NCI-H1048 (cell line): ENCODE results near the gene NT5C.
"Not testable (repeated sequence)": the region's sequence is repeated elsewhere in the genome, so short reads cannot be mapped to it uniquely, and the experiment has no call there.

ENCODE experiments used
- DNase-seq: peaks from one replicate; lab custom pipeline; 2025; lab: John Stamatoyannopoulos, UW

The NT5C gene

GRCh38 chr17:75131278-75132017 is at the start of gene NT5C:
Gene NT5C (minus strand): TSS chr17:75131742. CDS start chr17:75131707, 35 bp downstream.
- DNase-seq = peak; percentile 63

- no peak for DNase-seq
Measured at GRCh38 chr17:75181110-75181509, 49.6 kb upstream of the NT5C start.

GRCh38 chr17:75178453-75178852 is 46.9 kb upstream of the NT5C start:
- DNase-seq = no peak

GRCh38 chr17:75176625-75177024 is 45.1 kb upstream of the NT5C start:
- no peak for DNase-seq

- no peak for DNase-seq
Measured at GRCh38 chr17:75174996-75175395, 43.5 kb upstream of the NT5C start.

GRCh38 chr17:75173526-75173925 is 42.0 kb upstream of the NT5C start:
- no peak for DNase-seq

- no peak for DNase-seq
Measured at GRCh38 chr17:75168998-75169397, 37.5 kb upstream of the NT5C start.

GRCh38 chr17:75164606-75165005 is 33.1 kb upstream of the NT5C start:
- DNase-seq = not testable (repeated sequence)

GRCh38 chr17:75163074-75163473 is 31.5 kb upstream of the NT5C start:
- no peak for DNase-seq

GRCh38 chr17:75160211-75160610 is 28.7 kb upstream of the NT5C start:
- no peak for DNase-seq

GRCh38 chr17:75159196-75160031 is 27.9 kb upstream of the NT5C start:
- no peak for DNase-seq

- DNase-seq = not testable (repeated sequence)
Measured at GRCh38 chr17:75158480-75158879, 26.9 kb upstream of the NT5C start.

GRCh38 chr17:75155191-75155601 is 23.7 kb upstream of the NT5C start:
- DNase-seq = no peak

GRCh38 chr17:75154195-75155106 is 22.9 kb upstream of the NT5C start, which contains the start of gene JPT1:
Gene JPT1 (minus strand): TSS chr17:75154512. CDS start chr17:75154397, 115 bp downstream.
- peak; percentile 99 for DNase-seq

GRCh38 chr17:75153780-75154194 is 22.2 kb upstream of the NT5C start:
- no peak for DNase-seq

- no peak for DNase-seq
Measured at GRCh38 chr17:75152922-75153779, 21.6 kb upstream of the NT5C start.

- no peak for DNase-seq
Measured at GRCh38 chr17:75152523-75152921, 21.0 kb upstream of the NT5C start.

GRCh38 chr17:75151930-75152329 is 20.4 kb upstream of the NT5C start:
- no peak for DNase-seq

- no peak for DNase-seq
Measured at GRCh38 chr17:75147878-75148546, 16.5 kb upstream of the NT5C start.

GRCh38 chr17:75146592-75146991 is 15.1 kb upstream of the NT5C start:
- DNase-seq = no peak
